GM21526 (cell line): ENCODE results near the gene C14orf180.

ENCODE experiments used
- ATAC-seq: cut with Tn5 transposase; IDR thresholded peaks from one replicate; pipeline ENCODE4 v1.9.1; 2021; ENCODE audit warnings: moderate library complexity; ENCODE audit not compliant: unreplicated experiment, low FRiP score

Gene C14orf180

GRCh38 chr14:104549536-104550339 is 29.8 kb upstream of the C14orf180 start:
- no peak for ATAC-seq

GRCh38 chr14:104550340-104550860 is 29.2 kb upstream of the C14orf180 start:
- no peak for ATAC-seq

- ATAC-seq = no peak
Measured at GRCh38 chr14:104550861-104551728, 28.5 kb upstream of the C14orf180 start.

DNA sequence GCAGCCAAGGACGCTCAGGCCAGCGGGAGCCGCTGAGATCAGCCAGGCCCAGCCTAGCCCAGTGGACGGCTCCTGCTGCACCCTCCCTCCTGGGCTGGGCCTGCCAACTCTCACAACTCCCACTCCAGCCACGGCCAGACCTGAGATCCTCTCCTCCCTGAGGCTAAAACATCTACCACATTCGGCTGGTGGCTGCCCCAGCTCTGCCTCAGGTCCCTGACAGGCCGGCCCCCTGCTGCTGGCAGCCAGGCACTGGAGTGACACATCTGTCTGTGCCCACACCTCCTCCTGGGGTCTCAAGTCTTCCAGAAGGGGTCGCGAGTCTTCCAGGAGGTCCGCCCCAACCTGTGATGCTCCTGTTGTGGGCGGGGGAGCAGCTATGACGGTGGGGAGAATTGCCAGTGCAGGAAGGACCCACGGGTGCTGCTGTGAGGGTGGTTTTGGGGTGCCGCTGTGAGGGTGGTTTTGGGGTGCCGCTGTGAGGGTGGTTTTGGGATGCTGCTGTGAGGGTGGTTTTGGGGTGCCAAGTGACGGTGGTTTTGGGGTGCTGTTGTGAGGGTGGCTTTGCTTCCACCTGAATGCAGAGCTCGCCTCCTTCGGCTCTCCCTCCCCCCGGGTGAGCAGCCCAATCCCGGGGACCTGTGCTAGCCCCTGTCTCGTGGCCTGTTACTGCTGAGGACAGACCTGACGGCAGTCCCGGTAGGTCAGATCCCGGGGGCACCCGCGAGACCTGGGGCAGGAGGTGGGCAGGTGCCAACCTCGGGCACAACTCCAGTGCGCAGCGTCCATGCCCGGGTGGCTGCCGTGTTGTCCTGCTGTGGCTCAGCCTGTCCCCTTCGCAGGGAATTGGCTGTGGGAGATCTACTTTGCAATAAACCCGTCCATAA is 27.5 kb upstream of the C14orf180 start:
- no peak for ATAC-seq

DNA sequence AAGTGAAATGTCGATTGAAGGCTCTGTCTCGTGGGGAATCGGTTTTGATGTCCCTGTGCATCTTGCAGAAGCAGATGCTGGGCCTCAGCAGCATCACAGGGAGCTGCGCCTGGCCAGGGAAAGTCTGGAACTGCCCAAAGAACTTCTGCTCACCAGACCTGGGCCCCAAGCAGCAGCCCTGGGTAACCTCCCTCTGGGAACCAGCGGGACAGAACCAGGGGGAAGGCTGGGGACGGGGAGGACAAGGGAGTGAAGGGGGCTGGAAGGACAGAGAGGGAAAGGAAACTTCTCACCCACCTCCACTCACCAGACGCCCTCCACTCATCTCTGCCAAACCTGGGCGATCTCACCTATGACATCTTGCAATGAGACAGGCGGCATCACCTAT is 26.8 kb upstream of the C14orf180 start:
- ATAC-seq = no peak

DNA sequence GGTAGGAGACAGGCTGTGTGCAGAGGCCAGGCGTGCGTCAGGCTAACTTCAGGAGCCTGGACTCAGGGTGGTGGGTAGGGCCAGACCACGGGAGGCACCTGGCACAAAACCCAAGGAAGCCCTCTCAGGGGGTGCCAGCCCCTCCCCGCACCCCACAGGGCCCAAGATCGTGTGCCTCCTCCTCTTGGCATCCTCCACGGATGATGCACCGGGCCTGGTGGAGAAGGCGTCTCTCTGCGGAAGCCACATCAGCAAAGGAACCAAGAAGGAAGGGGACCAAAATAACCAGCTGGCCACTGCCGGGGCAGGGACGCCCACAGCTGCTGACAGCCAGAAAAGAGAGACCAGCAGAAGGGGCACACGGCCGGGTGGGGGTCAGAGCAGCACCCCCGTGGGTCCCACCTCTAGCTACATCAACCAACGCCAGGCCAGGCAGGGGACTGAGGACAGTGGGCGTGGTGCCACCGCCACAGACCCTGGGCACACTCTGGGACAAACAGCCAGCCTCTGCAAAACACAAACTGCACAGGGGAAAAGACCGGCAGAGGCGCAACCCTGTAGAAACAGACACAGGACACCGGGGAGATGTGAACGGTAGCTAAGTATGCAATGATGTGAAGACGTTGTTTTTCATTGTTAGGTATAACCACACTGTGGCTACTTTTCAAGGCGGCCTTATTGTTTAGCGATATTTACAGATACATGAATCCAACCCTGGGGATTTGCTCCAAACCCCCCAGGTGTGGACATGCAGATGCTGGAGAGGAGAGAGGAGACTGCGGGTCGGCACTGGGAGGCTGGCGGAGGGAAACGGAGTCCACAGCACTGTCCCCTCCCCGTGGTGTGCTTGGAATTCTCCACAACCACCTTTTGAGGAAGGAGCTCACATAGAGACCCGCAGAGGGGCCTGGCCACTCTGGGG is 26.1 kb upstream of the C14orf180 start:
- no peak for ATAC-seq

DNA sequence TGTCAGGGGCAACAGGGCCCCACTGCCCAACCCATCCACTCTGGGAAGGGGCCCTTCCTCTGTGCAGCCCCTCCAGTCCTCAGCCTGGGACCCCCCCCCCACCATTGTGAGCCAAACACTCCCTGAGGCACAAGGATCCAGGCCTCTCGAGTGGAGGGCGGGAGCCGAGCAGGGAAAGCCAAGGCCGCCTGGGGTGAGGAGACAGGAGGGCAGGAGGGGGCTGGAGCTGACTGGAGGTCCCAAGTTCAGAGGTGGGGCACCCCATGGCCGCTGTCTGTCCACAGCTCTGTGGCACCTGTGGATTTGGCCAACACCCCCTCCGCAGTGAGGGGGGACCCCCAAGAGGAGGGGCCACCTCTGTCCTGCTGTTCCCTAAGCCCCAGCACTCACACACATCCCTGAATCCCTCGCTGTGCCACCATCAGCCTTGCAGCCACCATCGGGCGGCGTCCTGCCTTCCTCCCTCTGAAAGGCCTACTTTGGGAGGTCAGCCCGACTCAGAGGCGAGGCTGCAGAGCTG is 25.4 kb upstream of the C14orf180 start:
- ATAC-seq = no peak

GRCh38 chr14:104554608-104555429 is 24.7 kb upstream of the C14orf180 start:
- no peak for ATAC-seq

DNA sequence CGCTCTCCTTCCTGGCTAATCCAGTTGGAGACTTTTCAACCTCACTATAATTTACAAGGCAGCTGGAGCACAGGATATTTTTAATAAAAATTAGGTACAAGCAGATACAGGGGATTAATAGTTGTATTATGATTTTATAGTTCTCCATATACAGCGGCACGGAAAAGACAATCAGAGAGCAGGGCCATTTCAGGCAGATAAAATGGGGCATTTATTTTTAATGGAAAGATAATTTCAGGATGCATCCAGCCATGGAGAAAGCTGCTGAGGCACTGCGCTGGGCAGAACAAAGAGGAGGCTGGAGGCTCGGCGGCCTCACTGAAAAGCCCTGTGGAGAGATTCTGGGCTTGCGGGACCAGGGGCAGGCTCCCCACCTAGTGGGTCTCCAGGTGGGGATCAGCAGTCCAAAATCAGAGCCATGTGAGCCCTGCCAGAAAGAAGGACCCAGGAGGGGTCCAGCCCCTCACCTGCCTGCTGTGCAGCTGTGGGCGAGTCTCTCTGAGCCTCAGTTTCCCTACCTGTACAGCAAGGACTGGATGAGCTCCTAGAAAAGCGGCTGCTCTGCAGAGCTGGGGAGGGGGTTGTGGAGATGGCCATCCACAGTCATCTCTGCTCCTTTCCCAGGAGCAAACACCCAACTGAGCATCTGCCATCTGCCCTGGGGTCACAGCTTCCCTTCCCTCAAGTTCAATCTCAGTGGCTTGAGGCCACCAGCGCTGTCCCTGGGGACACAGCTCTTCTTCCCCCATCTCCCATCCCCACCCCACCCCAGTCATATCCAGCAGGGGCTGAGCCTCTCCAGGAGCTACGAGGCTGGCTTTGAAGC is 23.9 kb upstream of the C14orf180 start:
- ATAC-seq = no peak

DNA sequence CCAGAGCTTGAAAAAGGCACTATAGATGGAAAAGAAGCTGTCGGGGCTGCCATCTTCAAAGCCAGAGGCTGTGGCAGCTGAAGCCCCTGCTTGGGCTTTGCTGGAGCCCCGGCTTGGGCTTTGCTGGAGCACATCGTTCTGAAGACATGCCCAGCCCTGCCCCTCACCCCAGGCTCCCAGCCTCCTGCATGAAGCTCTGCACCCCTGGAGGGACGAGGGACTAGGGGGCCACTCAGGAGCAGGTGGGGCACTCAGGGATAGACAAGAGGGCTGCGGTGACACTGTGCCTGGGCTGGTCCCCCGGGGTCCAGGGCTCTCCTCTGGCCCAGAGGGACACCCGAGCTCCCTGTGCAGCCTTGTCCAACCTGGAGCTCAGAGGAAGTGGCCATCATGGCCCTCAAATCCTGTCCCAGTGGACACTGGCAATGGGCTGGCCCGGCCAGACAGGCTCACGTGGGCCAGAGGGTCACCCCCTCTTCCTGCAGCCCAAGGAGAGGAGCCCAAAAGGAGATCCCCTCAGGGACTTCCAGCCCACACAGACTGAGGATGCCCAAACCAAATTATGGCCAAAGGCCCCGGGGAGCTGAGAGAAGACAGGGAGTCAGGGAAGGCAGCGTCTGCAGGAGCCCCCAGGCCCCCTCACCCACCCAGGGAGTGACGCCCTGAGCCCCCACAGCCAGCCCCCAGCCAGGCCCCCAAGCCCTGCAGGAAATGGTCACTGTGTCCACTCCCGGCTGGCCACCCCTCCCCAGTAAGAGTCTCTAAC is 23.1 kb upstream of the C14orf180 start:
- no peak for ATAC-seq

DNA sequence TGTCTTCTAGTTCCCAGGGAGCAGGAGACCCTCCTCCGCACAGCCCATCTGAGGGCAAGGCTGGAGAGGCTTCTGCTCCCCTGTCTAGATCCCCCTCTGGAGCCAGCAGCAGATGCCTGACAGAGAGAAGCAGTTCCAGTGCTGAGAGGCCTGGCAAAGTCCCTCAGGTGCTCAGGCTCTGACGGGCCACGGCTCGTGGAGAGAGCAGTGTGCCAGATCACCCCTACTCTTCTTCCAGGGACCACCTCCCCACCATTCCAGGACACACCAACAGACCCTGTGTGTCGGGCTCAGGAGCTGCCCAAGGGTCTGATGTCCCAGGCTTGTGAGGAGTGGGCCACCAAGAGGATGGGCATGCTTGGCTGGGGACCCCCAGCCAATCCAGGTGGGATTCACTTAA is 22.5 kb upstream of the C14orf180 start:
- no peak for ATAC-seq

- no peak for ATAC-seq
Measured at GRCh38 chr14:104557766-104558165, 21.8 kb upstream of the C14orf180 start.

- ATAC-seq = no peak
Measured at GRCh38 chr14:104558231-104559027, 21.1 kb upstream of the C14orf180 start.

DNA sequence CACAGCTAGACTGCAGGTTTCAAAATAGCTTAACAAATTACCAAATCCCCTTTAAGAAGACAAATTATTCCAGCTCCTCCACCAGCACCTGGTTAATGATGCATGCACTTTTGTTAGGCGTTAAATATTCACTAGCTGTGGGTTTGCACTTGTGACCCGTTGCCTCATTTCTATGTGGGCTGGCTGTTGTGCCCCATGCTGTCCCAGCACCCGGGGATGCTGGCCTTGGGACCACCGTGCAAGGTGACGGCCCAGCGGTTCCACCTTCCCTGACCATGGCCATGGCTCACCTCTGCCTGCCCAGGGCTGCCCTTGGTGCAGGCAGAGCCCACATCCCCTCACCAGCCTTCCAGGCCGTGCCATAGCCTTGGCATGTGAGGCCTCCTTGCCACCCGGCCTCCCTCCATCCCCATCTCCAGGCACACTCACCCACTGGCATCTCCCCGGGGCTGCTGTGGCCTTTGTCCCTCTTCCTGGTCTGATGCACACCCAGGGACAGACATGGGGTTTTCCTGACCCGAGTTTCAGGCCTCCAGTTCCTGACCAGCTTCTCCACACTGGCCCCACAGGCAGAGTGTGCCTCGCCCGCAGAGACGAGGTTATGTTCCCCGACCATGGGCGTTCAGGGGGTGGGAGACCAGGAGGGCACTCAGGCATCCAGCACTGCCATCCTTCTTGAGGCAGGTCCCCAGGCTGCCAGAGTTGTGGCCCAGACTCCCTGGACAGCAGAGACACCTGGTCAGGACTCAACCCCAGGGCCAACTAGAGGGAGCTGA is 20.3 kb upstream of the C14orf180 start:
- ATAC-seq = no peak
